ENCODE measurements around the gene PLP1.

PLP1 gene

GRCh38 chrX:103831803-103832544 lies 55.3 kb downstream of the PLP1 start, which contains the start of gene RAB9B:
RAB9B (minus strand) TSS chrX:103832257; CDS start chrX:103825784, 6,473 bp downstream.
- DNase-seq = no peak

- DNase-seq = no peak
Observed at GRCh38 chrX:103839404-103839803, 62.8 kb downstream of the PLP1 start.

Data from NCI-H187 treated with DMSO at 0.1 percent for 48 hours (cell line).